ENCODE results near the gene MSMP.

MSMP gene

DNA sequence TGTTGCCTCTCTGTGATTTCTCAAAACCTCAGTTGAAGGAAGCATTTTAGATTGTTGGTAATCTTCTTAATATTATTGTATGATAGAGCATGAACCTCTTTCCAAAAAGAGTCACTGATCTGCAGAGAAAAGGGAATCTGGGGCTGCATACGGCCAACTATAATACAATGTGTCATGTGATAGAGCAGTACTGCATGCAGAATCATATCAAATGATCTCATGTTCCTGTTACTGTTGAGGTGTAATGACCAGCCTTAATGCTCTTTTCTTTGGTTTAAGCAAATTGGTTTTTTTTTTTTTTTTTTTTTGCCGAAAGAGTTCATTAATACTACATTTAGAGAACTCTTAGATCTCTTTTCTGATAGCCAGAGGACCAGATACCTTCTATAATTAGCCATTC is 12.9 kb upstream of the MSMP start:
- POLR2A ChIA-PET (ENCODE audit: low non-redundant PET) = no interaction called here
- no peak for DNase-seq (ENCODE audit: low spot score)
- TF ChIP-seq, protein P1, sequence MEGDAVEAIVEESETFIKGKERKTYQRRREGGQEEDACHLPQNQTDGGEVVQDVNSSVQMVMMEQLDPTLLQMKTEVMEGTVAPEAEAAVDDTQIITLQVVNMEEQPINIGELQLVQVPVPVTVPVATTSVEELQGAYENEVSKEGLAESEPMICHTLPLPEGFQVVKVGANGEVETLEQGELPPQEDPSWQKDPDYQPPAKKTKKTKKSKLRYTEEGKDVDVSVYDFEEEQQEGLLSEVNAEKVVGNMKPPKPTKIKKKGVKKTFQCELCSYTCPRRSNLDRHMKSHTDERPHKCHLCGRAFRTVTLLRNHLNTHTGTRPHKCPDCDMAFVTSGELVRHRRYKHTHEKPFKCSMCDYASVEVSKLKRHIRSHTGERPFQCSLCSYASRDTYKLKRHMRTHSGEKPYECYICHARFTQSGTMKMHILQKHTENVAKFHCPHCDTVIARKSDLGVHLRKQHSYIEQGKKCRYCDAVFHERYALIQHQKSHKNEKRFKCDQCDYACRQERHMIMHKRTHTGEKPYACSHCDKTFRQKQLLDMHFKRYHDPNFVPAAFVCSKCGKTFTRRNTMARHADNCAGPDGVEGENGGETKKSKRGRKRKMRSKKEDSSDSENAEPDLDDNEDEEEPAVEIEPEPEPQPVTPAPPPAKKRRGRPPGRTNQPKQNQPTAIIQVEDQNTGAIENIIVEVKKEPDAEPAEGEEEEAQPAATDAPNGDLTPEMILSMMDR (conservative IDR thresholded peaks at IDR 0.05; ENCODE audit: low read depth) = no peak
- CTCF ChIA-PET = no interaction called here
- no peak overlapping the region for H3K27ac ChIP-seq

DNA sequence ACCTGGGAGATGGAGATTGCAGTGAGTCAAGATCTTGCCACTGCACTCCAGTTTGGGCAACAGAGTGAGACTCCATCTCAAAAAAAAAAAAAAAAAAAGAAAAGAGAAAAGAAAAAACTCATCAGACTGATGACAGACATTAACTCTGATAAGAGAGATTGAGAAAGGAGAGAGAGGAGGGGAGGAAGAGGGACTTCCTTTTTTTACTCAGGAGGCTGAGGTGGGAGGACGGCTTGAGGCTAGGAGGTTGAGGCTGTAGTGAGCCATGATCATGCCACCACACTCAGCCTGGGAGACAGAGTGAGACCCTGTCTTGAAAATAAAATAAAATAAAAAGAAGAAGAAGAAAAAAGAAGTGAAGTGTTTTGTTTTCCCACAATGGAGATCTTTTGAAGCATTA is 9.7 kb upstream of the MSMP start:
- ChIA-PET POLR2A (ENCODE audit: low non-redundant PET) (no interaction called here), CTCF (no interaction called here)
- DNase-seq (ENCODE audit: low spot score) = no peak
- H3K27ac ChIP-seq = no peak overlapping the region
- TF ChIP-seq, protein P1 (conservative IDR thresholded peaks at IDR 0.05; ENCODE audit: low read depth) = no peak

DNA sequence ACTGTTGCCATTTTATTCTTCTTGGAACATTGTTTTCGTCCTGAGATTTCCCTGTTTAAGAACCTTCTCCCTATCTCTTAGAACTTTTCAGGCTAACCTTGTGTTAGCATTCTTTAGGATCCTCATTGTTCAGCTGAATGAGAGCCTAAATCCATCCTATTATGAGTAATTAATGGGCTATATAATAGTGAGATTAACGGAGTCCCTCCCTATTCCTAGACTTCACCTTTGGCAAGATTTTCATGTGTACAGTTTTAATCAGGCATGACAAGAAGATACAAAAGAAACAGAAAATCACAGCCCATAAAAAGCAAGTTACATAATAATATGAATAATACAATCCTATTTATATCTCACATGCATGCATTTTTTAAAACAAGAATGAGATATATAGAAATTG is 9.1 kb upstream of the MSMP start:
- no peak overlapping the region for H3K27ac ChIP-seq
- no peak for DNase-seq (ENCODE audit: low spot score)
- ChIA-PET POLR2A (ENCODE audit: low non-redundant PET) (no interaction called here), CTCF (interaction anchor here (0.6 kb wide), 1 partner anchor 10 kb away, joined by 3 read pairs; no protein-coding TSS in a partner anchor)
- TF ChIP-seq, protein P1 (conservative IDR thresholded peaks at IDR 0.05; ENCODE audit: low read depth) = no peak

DNA sequence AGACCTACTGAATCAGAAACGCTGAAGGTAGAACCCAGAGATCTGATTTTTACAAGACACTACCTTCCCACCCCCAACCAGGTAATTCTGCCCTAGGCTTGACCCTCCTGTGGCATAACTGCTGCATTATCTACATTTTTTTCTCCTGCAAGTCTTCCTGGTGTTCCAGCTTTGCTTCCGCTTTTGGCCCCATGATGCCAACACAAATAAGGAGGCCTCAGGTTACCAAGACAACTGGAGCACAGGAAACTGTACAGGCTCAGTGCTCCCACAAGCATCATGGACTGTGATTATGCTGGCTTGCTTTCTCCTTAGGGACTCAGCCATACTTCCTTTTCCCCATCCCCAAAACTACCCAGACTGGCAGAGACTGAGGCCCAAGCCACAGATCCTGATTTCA is 6.6 kb upstream of the MSMP start:
- TF ChIP-seq, protein P1 (conservative IDR thresholded peaks at IDR 0.05; ENCODE audit: low read depth) = no peak
- DNase-seq (ENCODE audit: low spot score) = no peak
- CTCF ChIA-PET = interaction anchor here (0.9 kb wide), 1 partner anchor 22 kb away, joined by 3 read pairs; no protein-coding TSS in a partner anchor
- POLR2A ChIA-PET (ENCODE audit: low non-redundant PET) = interaction anchor here (0.6 kb wide), 1 partner anchor 11 kb away, joined by 3 read pairs; no protein-coding TSS in a partner anchor
- no peak overlapping the region for H3K27ac ChIP-seq

DNA sequence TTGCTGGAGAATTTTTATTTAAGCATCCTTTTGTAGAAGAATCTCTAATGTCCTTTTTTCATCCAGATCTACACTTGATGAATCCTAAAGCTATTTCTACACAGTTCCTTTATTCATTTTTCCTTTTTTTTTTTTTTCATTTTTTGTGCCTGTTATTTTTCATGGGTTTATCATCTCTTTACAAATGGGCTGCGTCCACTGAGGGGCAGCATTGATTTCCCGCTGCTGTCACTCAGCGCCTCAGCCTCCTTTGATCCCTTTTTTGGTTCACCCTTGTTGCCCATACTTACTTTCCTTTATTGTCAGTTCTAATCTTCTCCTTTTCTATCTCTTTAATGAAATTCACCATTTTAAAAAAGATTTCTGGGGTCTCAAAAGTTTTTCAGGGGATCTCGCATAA is 5.7 kb upstream of the MSMP start:
- no peak overlapping the region for H3K27ac ChIP-seq
- TF ChIP-seq, protein P1 (conservative IDR thresholded peaks at IDR 0.05; ENCODE audit: low read depth) = no peak
- POLR2A ChIA-PET (ENCODE audit: low non-redundant PET) = interaction anchor here (0.7 kb wide), 1 partner anchor 10 kb away, joined by 7 read pairs; the partner anchor contains the start of gene RGP1
- CTCF ChIA-PET = interaction anchor here (0.7 kb wide), 1 partner anchor 68 kb away, joined by 4 read pairs; no protein-coding TSS in a partner anchor
- no peak for DNase-seq (ENCODE audit: low spot score)

DNA sequence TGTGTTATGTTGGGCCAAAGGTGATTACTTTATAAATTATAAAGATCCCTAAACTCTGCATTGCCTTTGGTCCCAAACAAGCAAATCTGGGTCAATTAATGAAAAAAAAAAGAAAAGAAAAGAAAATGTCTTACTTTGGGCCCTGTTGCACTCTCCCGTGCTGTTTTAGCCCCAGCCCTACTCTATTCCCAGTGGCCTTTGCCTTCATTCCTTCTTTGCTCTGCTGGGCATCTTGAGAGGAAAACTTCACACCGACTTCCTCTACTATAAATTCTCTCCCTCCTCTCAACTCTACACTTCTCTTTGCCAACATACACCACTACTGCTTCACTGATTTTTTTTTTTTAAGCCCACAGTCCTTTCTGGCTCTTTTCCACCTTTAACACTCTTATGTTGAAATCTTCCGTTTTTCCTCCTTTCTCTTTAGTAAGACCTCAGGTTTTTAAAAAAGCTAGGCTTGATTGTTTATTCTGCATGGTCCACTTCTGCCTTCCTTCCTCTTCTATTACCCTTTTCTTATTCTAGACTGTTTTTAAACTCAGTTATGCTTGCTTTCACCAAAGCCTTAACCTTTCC is 4.5 kb upstream of the MSMP start:
- no peak for DNase-seq (ENCODE audit: low spot score)
- H3K27ac ChIP-seq = no peak overlapping the region
- ChIA-PET POLR2A (ENCODE audit: low non-redundant PET) (no interaction called here), CTCF (interaction anchor here (0.6 kb wide), 2 partner anchors 130 to 430 kb away, joined by 3 to 4 read pairs; no protein-coding TSS in a partner anchor)
- TF ChIP-seq, protein P1 (conservative IDR thresholded peaks at IDR 0.05; ENCODE audit: low read depth) = no peak

All from RWPE1 (cell line).